GM18511 (cell line): ENCODE data around the gene PIK3C2G.

Experiments
- ATAC-seq: cut with Tn5 transposase; IDR thresholded peaks from one replicate; pipeline ENCODE4 v1.9.1; 2021; ENCODE audit warnings: mild to moderate bottlenecking, moderate library complexity; ENCODE audit not compliant: unreplicated experiment

Gene PIK3C2G

GRCh38 chr12:18629445-18629844 is 368.1 kb downstream of the PIK3C2G start:
- no peak for ATAC-seq

DNA sequence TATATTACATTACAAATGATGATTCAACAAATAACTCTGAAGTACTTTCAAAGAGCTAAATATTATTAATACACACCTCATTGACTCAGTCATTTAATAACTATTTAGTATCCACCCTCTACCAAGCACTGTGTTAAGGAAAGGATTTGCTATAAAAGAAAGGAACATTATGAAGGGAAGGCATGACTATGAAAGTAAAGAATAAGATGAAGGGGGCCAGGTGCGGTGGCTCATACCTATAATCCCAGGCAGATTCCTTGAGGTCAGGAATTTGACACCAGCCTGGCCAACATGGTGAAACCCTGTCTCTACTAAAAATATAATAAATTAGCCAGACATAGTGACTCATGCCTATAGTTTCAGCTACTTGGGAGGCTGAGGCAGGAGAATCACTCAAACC is 368.6 kb downstream of the PIK3C2G start:
- ATAC-seq, result no peak

DNA sequence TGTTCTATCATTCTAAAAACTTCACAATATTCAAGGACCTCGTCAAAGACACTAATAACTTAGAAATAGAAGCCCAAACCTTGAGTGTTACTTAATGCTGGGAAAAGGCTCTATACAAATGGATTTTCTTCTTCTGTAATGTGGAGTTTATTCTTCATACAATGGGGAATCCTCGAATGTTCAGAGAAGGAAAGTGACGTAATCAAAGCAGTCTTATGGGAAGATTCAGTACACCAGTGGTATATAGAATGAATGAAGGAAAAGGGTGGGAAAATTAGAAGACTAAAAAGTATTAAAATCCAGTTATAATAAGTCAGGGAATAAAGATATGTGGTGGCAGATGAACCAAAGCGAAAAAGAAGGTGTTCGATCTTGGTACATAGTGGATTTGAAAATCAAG is 370.0 kb downstream of the PIK3C2G start:
- no peak for ATAC-seq

GRCh38 chr12:18632848-18633247 is 371.5 kb downstream of the PIK3C2G start:
- ATAC-seq, result no peak

DNA sequence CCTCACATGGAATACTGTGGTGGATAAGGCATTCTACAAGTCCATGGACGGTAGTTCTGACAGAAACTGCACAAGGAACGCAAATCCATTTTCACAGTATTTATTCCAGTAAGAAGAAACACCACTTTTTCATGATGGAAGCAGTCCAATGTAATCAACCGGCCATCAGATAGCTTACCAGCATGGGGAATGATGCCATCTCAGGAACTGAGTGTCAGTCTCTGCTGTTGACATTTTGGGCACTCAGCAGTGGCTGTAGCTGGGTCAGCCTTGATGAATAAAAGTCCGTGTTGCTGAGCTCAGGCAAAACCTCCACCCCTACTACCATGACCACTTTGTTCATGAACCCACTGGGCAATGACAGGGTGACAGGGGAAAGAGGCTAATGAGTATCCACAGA is 373.1 kb downstream of the PIK3C2G start:
- ATAC-seq, result no peak

DNA sequence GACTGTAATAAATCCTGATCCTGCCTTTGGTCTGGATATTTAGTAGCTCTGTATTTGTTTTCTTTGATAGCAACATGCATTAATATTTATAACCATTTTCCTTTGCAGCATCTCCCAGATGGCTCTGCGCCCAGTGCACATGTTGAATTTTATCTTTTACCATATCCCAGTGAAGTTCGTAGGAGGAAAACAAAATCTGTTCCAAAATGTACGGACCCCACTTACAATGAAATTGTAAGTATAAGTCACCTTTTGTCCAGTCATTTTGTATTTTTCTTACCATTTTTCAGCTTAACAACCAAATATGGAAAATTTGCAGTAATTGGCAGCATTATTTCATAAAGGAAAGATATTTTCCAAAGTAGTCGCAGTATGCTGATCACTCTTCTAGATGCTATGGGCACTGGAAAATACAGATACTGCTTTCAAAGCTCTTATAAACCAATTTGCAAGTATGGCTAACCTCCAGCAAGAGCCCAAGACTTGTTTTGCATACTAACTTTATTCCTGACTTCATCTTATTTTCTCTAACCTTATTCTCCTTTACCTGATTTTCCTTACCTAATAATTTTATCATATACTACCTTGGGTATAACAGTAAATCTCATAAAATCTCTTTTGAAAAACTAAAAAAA is 379.1 kb downstream of the PIK3C2G start:
- ATAC-seq, result no peak

DNA sequence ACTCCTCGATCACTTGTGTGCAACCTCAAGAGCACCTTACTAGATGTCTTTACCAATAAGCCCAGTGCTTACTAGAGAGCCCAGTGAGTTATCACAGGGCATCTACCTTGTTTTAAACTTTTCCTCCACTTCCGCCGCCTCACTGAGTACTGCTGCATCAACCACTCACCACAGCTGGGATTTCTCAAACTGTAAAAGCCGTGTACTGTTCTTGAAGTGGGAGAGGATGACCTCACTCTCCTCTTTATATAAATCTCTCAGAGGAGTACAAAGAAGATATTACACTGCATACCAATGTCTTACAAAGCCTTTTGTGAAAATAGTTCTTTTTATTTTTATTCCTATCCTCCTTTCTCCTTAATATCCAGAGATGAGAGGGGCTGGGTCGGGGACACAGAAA is 382.4 kb downstream of the PIK3C2G start:
- no peak for ATAC-seq

DNA sequence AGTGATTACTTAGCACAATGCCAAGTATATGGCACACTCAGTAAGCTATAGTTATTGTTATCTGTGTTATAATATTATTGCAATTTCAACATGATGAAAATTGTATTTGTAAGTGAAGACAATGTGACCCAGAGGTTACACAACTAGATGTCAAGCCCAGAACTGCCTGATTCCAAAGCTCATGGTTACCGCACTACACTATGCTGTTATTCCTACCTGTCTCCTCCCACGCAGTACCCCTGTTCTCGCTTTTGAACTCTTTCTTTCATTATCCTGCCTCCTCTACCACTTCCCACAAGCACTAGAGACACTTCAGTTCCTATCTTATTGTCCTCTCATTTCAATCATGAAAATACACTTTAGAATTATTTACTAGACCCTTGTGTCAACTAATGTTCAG is 383.2 kb downstream of the PIK3C2G start:
- ATAC-seq, result no peak

DNA sequence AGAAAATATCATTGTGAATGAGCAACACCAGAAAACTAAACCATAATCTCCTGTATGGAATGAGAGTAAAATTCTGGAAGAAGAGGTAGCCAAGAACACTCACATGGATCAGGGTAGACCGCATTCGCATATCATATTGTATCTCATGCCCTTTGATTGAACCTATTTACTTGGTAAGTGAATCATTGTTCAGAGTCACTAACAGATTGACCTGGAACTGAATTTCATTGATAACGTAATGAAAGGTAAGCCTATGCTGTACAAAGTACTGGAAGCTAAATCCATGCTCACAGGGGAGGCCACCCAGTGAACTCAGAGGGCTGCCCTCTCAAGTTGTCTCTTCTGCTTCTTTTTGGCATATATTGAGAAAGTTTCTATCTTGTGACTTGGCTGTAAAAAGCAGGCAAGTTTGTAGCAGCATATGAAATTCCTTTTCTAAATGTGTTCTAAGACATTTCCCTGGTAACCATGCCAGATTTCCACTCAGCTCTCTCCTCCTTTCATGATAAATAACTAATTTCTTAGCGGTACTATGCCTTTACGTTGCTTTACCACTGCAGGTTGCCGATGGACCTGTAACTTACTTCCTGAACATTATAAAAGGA is 385.1 kb downstream of the PIK3C2G start:
- no peak for ATAC-seq

- no peak for ATAC-seq
Observed at GRCh38 chr12:18651525-18651924, 390.2 kb downstream of the PIK3C2G start.

GRCh38 chr12:18652596-18652995 is 391.3 kb downstream of the PIK3C2G start:
- no peak for ATAC-seq

- ATAC-seq, result no peak
Observed at GRCh38 chr12:18653465-18653864, 392.1 kb downstream of the PIK3C2G start.

DNA sequence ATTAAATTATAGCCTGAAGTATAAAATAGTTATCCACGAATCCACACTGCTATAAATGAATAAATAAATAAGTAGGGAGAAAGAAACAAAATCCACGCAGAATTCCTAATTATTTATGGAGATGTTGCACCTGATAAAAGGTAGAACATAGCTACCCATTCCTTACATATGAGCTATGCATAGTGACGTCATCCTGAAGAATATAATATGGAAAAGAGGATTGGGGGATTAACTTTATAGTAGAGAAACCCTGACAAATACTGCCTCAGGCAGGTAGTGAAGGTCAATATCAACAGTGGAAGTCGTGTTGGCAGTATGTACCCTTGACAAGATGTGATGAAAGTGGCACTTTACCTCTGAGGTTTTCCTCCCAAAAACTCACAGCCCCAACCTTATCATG is 394.0 kb downstream of the PIK3C2G start:
- ATAC-seq, result no peak

DNA sequence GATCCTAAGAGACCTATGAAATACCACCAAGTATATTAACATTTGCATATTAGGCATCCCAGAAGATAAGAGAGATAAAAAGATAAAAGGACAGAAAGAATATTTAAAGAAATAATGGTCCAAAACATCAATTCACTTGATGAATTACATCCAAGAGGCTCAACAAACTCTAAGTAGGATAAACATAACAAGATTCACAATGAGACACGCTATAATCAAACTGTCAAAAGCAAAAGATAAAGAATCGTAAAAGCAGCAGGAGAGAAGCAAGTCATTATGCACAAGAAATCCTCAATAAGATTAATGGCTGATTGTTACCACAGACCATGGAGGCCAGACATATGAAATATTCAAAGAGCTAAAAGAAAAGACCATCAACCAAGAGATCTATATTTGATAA is 396.9 kb downstream of the PIK3C2G start:
- no peak for ATAC-seq

GRCh38 chr12:18658829-18659228 is 397.5 kb downstream of the PIK3C2G start:
- no peak for ATAC-seq

GRCh38 chr12:18676141-18676540 is 414.8 kb downstream of the PIK3C2G start:
- ATAC-seq, result no peak

- ATAC-seq, result no peak
Observed at GRCh38 chr12:18676996-18677588, 415.8 kb downstream of the PIK3C2G start.

- ATAC-seq, result no peak
Observed at GRCh38 chr12:18681818-18682217, 420.5 kb downstream of the PIK3C2G start.

- no peak for ATAC-seq
Observed at GRCh38 chr12:18683327-18684013, 422.2 kb downstream of the PIK3C2G start.

- no peak for ATAC-seq
Observed at GRCh38 chr12:18684430-18684829, 423.1 kb downstream of the PIK3C2G start.

DNA sequence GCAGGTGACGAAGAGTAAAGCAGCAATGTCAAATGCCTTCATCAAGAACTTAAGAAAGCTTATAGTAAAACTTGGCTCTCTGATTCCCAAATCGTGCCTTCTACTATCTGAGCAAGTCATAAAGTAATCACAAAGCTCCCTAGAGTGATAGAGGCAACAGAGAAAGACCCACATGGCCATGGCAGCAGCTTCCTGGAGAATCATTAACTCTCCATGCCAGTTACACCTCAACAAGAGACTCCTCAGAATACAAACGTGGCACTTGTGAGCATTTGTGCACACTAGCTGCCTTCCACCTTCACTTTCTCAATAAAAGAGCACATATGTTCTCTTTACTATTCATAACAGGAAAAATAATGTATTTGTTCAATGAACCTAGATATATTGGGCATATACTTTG is 428.5 kb downstream of the PIK3C2G start:
- ATAC-seq, result no peak

DNA sequence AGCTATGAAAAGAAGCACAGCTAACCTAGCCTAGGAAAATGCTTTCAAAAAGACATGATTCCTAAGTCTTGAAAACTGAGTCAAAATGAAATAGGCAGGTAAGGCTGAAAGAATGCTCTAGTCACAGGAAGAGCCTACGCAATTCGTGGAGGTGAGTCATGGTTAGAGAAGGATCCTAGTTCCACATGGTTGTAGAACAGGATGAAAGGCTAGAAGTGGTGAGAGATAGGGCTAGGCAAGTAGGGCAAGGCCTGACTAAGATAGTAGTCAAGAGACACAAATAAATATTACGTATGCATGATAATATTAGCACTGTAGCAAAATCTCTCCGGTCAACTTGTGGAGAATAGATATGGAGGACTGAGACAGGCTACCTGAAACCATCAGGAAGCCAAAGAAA is 429.3 kb downstream of the PIK3C2G start:
- no peak for ATAC-seq
